HEK293 (cell line): Measurements from ENCODE around the gene BRD3OS.

Experiments used
- CTCF ChIA-PET: fragments of 350-600 bp; formaldehyde crosslinking; extraction: SDS; loops from one replicate; lab custom pipeline; 2021; ENCODE audit warnings: antibody characterized with exemption; lab: Yijun Ruan, JAX
- POLR2A ChIA-PET: fragments of 300-600 bp; formaldehyde crosslinking; extraction: SDS; loops from one replicate; lab custom pipeline; 2020; ENCODE audit warnings: antibody characterized with exemption, inconsistent platforms; lab: Yijun Ruan, JAX
- H3K27ac ChIP-seq: fragments of 200-500 bp; sonication (Bioruptor generic); 2 replicates; pipeline ENCODE4 v1.5.1; 2014; ENCODE audit warnings: low read depth, low read length, control low read depth, inconsistent platforms; ENCODE audit errors: extremely low read depth
- H3K36me3 ChIP-seq, 2 experiments: fragments of 200-500 bp in 1 of 2; sonication (Bioruptor generic) in 1 of 2; 1 replicate in 1 of 2; 2 replicates in 1 of 2; pipeline ENCODE4 v1.5.1; 2014 to 2017; ENCODE audit warnings: inconsistent platforms in 2 of 2, low read length in 2 of 2; ENCODE audit not compliant: control insufficient read depth in 2 of 2, insufficient read depth in 1 of 2
- H3K4me1 ChIP-seq: fragments of 200-500 bp; sonication (Bioruptor generic); 2 replicates; pipeline ENCODE4 v1.5.1; 2014; ENCODE audit warnings: mild to moderate bottlenecking, low read length, inconsistent platforms; ENCODE audit not compliant: control insufficient read depth, insufficient read depth
- H3K4me3 ChIP-seq: 2 replicates; pipeline ENCODE4 v1.5.1; 2011; ENCODE audit warnings: low read depth, mild to moderate bottlenecking, control low read depth, low read length, moderate library complexity
- H3K9me3 ChIP-seq: fragments of 200-500 bp; sonication (Bioruptor generic); 2 replicates; pipeline ENCODE4 v1.5.1; 2014; ENCODE audit warnings: low read depth, low read length, inconsistent platforms; ENCODE audit not compliant: control insufficient read depth, insufficient read depth
- KLF10 ChIP-seq: fragments of 450-650 bp; IDR thresholded peaks from 2 replicates; pipeline ENCODE4 v1.5.1; 2018; ENCODE audit warnings: missing biosample characterization, mild to moderate bottlenecking, missing genetic modification characterization
- KLF17 ChIP-seq: fragments of 450-650 bp; formaldehyde crosslinking; IDR thresholded peaks from 2 replicates; pipeline ENCODE4 v1.5.1; 2016; ENCODE audit warnings: missing biosample characterization, missing genetic modification characterization
- KLF7 ChIP-seq: fragments of 450-650 bp; formaldehyde crosslinking; IDR thresholded peaks from 2 replicates; pipeline ENCODE4 v1.5.1; 2016; ENCODE audit warnings: missing biosample characterization, missing genetic modification characterization, borderline replicate concordance
- YY2 ChIP-seq: fragments of 450-650 bp; formaldehyde crosslinking; IDR thresholded peaks from 2 replicates; pipeline ENCODE4 v1.5.1; 2016; ENCODE audit warnings: missing biosample characterization, missing genetic modification characterization
- ZBTB48 ChIP-seq: fragments of 450-650 bp; formaldehyde crosslinking; IDR thresholded peaks from 2 replicates; pipeline ENCODE4 v1.5.1; 2016; ENCODE audit warnings: missing biosample characterization, missing genetic modification characterization
- ZNF155 ChIP-seq: fragments of 450-650 bp; formaldehyde crosslinking; IDR thresholded peaks from 2 replicates; pipeline ENCODE4 v1.5.1; 2016; ENCODE audit warnings: missing biosample characterization, missing genetic modification characterization
- ZNF211 ChIP-seq: fragments of 450-650 bp; formaldehyde crosslinking; IDR thresholded peaks from 2 replicates; pipeline ENCODE4 v1.5.1; 2016; ENCODE audit warnings: low read depth, missing biosample characterization, missing genetic modification characterization
- ZNF416 ChIP-seq: fragments of 450-650 bp; formaldehyde crosslinking; IDR thresholded peaks from 2 replicates; pipeline ENCODE4 v1.5.1; 2016; ENCODE audit warnings: missing biosample characterization, missing genetic modification characterization
- ZNF433 ChIP-seq: fragments of 450-650 bp; formaldehyde crosslinking; IDR thresholded peaks from 2 replicates; pipeline ENCODE4 v1.5.1; 2016; ENCODE audit warnings: missing biosample characterization, missing genetic modification characterization, low read depth
- ZNF473 ChIP-seq: fragments of 450-650 bp; formaldehyde crosslinking; IDR thresholded peaks from 2 replicates; pipeline ENCODE4 v1.5.1; 2017; ENCODE audit warnings: missing biosample characterization, missing genetic modification characterization
- ZNF623 ChIP-seq: fragments of 450-650 bp; formaldehyde crosslinking; IDR thresholded peaks from 2 replicates; pipeline ENCODE4 v1.5.1; 2016; ENCODE audit warnings: missing biosample characterization, missing genetic modification characterization
- ZNF624 ChIP-seq: fragments of 450-650 bp; formaldehyde crosslinking; IDR thresholded peaks from 2 replicates; pipeline ENCODE4 v1.5.1; 2017; ENCODE audit warnings: missing biosample characterization, missing genetic modification characterization
- ZNF654 ChIP-seq: fragments of 450-650 bp; formaldehyde crosslinking; IDR thresholded peaks from 2 replicates; pipeline ENCODE4 v1.5.1; 2016; ENCODE audit warnings: low read depth, missing biosample characterization, missing genetic modification characterization
- ZNF768 ChIP-seq: fragments of 450-650 bp; formaldehyde crosslinking; IDR thresholded peaks from 2 replicates; pipeline ENCODE4 v1.5.1; 2018; ENCODE audit warnings: missing biosample characterization, mild to moderate bottlenecking, missing genetic modification characterization
- TF ChIP-seq, protein P1 (sequence below): fragments of 450-650 bp; formaldehyde crosslinking; IDR thresholded peaks from 2 replicates; pipeline ENCODE4 v1.5.1; 2016; ENCODE audit warnings: missing biosample characterization, missing genetic modification characterization, borderline replicate concordance
- TF ChIP-seq, protein P2 (sequence below): fragments of 450-650 bp; formaldehyde crosslinking; IDR thresholded peaks from 2 replicates; pipeline ENCODE4 v1.5.1; 2016; ENCODE audit warnings: missing biosample characterization, missing genetic modification characterization
- TF ChIP-seq, protein P3 (sequence below): fragments of 450-650 bp; formaldehyde crosslinking; IDR thresholded peaks from 2 replicates; pipeline ENCODE4 v1.5.1; 2016; ENCODE audit warnings: missing biosample characterization, missing genetic modification characterization
- TF ChIP-seq, protein P4 (sequence below): fragments of 450-650 bp; formaldehyde crosslinking; IDR thresholded peaks from 2 replicates; pipeline ENCODE4 v1.5.1; 2017; ENCODE audit warnings: missing biosample characterization, missing genetic modification characterization

Gene BRD3OS

GRCh38 chr9:134049772-134050588 is 24.7 kb downstream of the BRD3OS start (continued):
- TF ChIP-seq, protein P1, sequence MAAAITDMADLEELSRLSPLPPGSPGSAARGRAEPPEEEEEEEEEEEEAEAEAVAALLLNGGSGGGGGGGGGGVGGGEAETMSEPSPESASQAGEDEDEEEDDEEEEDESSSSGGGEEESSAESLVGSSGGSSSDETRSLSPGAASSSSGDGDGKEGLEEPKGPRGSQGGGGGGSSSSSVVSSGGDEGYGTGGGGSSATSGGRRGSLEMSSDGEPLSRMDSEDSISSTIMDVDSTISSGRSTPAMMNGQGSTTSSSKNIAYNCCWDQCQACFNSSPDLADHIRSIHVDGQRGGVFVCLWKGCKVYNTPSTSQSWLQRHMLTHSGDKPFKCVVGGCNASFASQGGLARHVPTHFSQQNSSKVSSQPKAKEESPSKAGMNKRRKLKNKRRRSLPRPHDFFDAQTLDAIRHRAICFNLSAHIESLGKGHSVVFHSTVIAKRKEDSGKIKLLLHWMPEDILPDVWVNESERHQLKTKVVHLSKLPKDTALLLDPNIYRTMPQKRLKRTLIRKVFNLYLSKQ, result no peak
- no peak for TF ChIP-seq ZNF768 (tag by site-specific recombination)

GRCh38 chr9:134050726-134051125 is 25.4 kb downstream of the BRD3OS start:
- Histone ChIP-seq H3K4me3 (no peak overlapping the region), H3K36me3 (peaks cover 4 to 85% of the 10 kb centered on the region in 2 experiments; a peak in 2 of 3 replicates), H3K9me3 (no peaks in the 10 kb centered on the region), H3K4me1 (no peaks in the 10 kb centered on the region), H3K27ac (no peak overlapping the region)
- TF ChIP-seq ZNF433 (no peak), ZNF768 (tag by site-specific recombination) (no peak), ZNF654 (tag by site-specific recombination) (no peak), KLF17 (tag by site-specific recombination) (no peak), KLF10 (tag by site-specific recombination) (no peak), ZNF155 (tag by site-specific recombination) (no peak), ZNF211 (tag by site-specific recombination) (no peak), YY2 (no peak), ZNF473 (tag by site-specific recombination) (no peak), ZNF416 (no peak), ZNF623 (tag by site-specific recombination) (no peak)
- TF ChIP-seq, protein P2, sequence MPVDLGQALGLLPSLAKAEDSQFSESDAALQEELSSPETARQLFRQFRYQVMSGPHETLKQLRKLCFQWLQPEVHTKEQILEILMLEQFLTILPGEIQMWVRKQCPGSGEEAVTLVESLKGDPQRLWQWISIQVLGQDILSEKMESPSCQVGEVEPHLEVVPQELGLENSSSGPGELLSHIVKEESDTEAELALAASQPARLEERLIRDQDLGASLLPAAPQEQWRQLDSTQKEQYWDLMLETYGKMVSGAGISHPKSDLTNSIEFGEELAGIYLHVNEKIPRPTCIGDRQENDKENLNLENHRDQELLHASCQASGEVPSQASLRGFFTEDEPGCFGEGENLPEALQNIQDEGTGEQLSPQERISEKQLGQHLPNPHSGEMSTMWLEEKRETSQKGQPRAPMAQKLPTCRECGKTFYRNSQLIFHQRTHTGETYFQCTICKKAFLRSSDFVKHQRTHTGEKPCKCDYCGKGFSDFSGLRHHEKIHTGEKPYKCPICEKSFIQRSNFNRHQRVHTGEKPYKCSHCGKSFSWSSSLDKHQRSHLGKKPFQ (tag by site-specific recombination), result no peak
- TF ChIP-seq, protein P3, sequence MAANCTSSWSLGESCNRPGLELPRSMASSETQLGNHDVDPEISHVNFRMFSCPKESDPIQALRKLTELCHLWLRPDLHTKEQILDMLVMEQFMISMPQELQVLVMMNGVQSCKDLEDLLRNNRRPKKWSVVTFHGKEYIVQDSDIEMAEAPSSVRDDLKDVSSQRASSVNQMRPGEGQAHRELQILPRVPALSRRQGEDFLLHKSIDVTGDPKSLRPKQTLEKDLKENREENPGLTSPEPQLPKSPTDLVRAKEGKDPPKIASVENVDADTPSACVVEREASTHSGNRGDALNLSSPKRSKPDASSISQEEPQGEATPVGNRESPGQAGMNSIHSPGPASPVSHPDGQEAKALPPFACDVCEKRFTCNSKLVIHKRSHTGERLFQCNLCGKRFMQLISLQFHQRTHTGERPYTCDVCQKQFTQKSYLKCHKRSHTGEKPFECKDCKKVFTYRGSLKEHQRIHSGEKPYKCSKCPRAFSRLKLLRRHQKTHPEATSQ (tag by site-specific recombination), result no peak
- TF ChIP-seq, protein P4, sequence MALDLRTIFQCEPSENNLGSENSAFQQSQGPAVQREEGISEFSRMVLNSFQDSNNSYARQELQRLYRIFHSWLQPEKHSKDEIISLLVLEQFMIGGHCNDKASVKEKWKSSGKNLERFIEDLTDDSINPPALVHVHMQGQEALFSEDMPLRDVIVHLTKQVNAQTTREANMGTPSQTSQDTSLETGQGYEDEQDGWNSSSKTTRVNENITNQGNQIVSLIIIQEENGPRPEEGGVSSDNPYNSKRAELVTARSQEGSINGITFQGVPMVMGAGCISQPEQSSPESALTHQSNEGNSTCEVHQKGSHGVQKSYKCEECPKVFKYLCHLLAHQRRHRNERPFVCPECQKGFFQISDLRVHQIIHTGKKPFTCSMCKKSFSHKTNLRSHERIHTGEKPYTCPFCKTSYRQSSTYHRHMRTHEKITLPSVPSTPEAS (tag by site-specific recombination), result no peak
- CTCF ChIA-PET, result no interaction called here
- POLR2A ChIA-PET, result interaction anchor here (1.0 to 1.2 kb wide), 2 partner anchors 13 to 15 kb away, joined by 3 read pairs; no protein-coding TSS in a partner anchor

GRCh38 chr9:134051319-134051718 is 26.0 kb downstream of the BRD3OS start:
- CTCF ChIA-PET, result interaction anchor here (0.7 to 0.9 kb wide), 3 partner anchors 10 to 19 kb away, joined by 3 to 4 read pairs (median 3); no protein-coding TSS in a partner anchor
- Histone ChIP-seq H3K4me1 (no peaks in the 10 kb centered on the region), H3K36me3 (peaks cover 4 to 79% of the 10 kb centered on the region in 2 experiments; a peak in 2 of 3 replicates), H3K27ac (no peak overlapping the region), H3K9me3 (no peaks in the 10 kb centered on the region), H3K4me3 (no peak overlapping the region)
- POLR2A ChIA-PET, result interaction anchor here (0.7 to 1.2 kb wide), 4 partner anchors 10 to 16 kb away, joined by 3 to 5 read pairs (median 4); no protein-coding TSS in a partner anchor
- TF ChIP-seq ZBTB48 (tag by site-specific recombination) (no peak), ZNF624 (tag by site-specific recombination) (no peak), KLF7 (no peak)
